H9 (cell line): ENCODE data around the gene KRT8. TPM values are rescaled to one million over a fixed set of nuclear protein-coding genes. Genes with fewer than 3 reads are reported as not detected.
A peak's percentile ranks its signal among the peaks of the same experiment; 100 is the strongest.

Experiments used
- DNase-seq: peaks from one replicate; pipeline ENCODE4 v3.0.0-alpha.2; 2017
- H2AFZ ChIP-seq: one replicate; pipeline ENCODE4 v1.6.1; 2013; ENCODE audit warnings: mild to moderate bottlenecking, low read length, control low read depth, moderate library complexity
- H2AK5ac ChIP-seq: 2 replicates; pipeline ENCODE4 v1.6.1; 2013; ENCODE audit warnings: low read length, control low read depth, mixed read lengths; ENCODE audit not compliant: insufficient read length
- H2BK120ac ChIP-seq: one replicate; pipeline ENCODE4 v1.6.1; 2013; ENCODE audit warnings: low read depth, mild to moderate bottlenecking, low read length, control low read depth, inconsistent platforms; ENCODE audit not compliant: poor library complexity, severe bottlenecking
- H2BK12ac ChIP-seq: 2 replicates; pipeline ENCODE4 v1.6.1; 2013; ENCODE audit warnings: low read length, control low read depth, mixed read lengths, low read depth; ENCODE audit not compliant: insufficient read length
- H2BK15ac ChIP-seq: 2 replicates; pipeline ENCODE4 v1.6.1; 2013; ENCODE audit warnings: low read depth, low read length, control low read depth
- H2BK20ac ChIP-seq: one replicate; pipeline ENCODE4 v1.6.1; 2013; ENCODE audit warnings: low read depth, mild to moderate bottlenecking, low read length, control low read depth, inconsistent platforms; ENCODE audit not compliant: poor library complexity, severe bottlenecking
- H2BK5ac ChIP-seq: 2 replicates; pipeline ENCODE4 v1.6.1; 2013; ENCODE audit warnings: low read length, control low read depth, mixed read lengths; ENCODE audit not compliant: insufficient read length
- H3K14ac ChIP-seq: 2 replicates; pipeline ENCODE4 v1.6.1; 2013; ENCODE audit warnings: low read length, control low read depth; ENCODE audit not compliant: insufficient read depth
- H3K18ac ChIP-seq: 2 replicates; pipeline ENCODE4 v1.6.1; 2013; ENCODE audit warnings: low read depth, mild to moderate bottlenecking, mixed read lengths, low read length, control low read depth; ENCODE audit not compliant: insufficient read length
- H3K23ac ChIP-seq: 2 replicates; pipeline ENCODE4 v1.6.1; 2013; ENCODE audit warnings: low read length, control low read depth, mixed read lengths, low read depth; ENCODE audit not compliant: insufficient read length
- H3K23me2 ChIP-seq: 2 replicates; pipeline ENCODE4 v1.6.1; 2013; ENCODE audit warnings: low read depth, mild to moderate bottlenecking, mixed read lengths, low read length, control low read depth; ENCODE audit not compliant: insufficient read length, poor library complexity, severe bottlenecking
- H3K27ac ChIP-seq: 2 replicates; pipeline ENCODE4 v1.5.1; 2013; ENCODE audit warnings: low read length, control low read depth, mixed read lengths, low read depth; ENCODE audit not compliant: insufficient read length
- H3K27me3 ChIP-seq: 2 replicates; pipeline ENCODE4 v1.6.1; 2013; ENCODE audit warnings: low read length, control low read depth, inconsistent platforms; ENCODE audit not compliant: insufficient read depth
- H3K4ac ChIP-seq: 2 replicates; pipeline ENCODE4 v1.6.1; 2013; ENCODE audit warnings: low read depth, mild to moderate bottlenecking, control low read depth, inconsistent platforms, low read length, moderate library complexity
- H3K4me1 ChIP-seq: 2 replicates; pipeline ENCODE4 v1.6.1; 2013; ENCODE audit warnings: low read length, control low read depth, inconsistent platforms; ENCODE audit not compliant: insufficient read depth
- H3K4me2 ChIP-seq: 2 replicates; pipeline ENCODE4 v1.6.1; 2013; ENCODE audit warnings: low read length, control low read depth, mixed read lengths; ENCODE audit not compliant: insufficient read length, insufficient read depth
- H3K56ac ChIP-seq: 2 replicates; pipeline ENCODE4 v1.6.1; 2013; ENCODE audit warnings: low read depth, mild to moderate bottlenecking, mixed read lengths, low read length, control low read depth; ENCODE audit not compliant: insufficient read length
- H3K79me1 ChIP-seq: 2 replicates; pipeline ENCODE4 v1.6.1; 2013; ENCODE audit warnings: low read depth, mild to moderate bottlenecking, moderate library complexity, low read length, control low read depth, inconsistent platforms; ENCODE audit not compliant: insufficient read depth, poor library complexity, severe bottlenecking
- H3K79me2 ChIP-seq: 2 replicates; pipeline ENCODE4 v1.6.1; 2013; ENCODE audit warnings: low read length, control low read depth, inconsistent platforms; ENCODE audit not compliant: insufficient read depth
- H3K9ac ChIP-seq: 2 replicates; pipeline ENCODE4 v1.6.1; 2013; ENCODE audit warnings: low read length, control low read depth, mixed read lengths; ENCODE audit not compliant: insufficient read length; ENCODE audit errors: extremely low read depth
- H3K9me3 ChIP-seq: one replicate; pipeline ENCODE4 v1.6.1; 2013; ENCODE audit warnings: low read depth, low read length, inconsistent platforms; ENCODE audit not compliant: control insufficient read depth
- H3T11ph ChIP-seq: one replicate; pipeline ENCODE4 v1.6.1; 2013; ENCODE audit warnings: mild to moderate bottlenecking, low read length, control low read depth, inconsistent platforms
- H4K20me1 ChIP-seq: one replicate; pipeline ENCODE4 v1.6.1; 2013; ENCODE audit not compliant: control insufficient read depth, insufficient read length, insufficient read depth
- H4K5ac ChIP-seq: 2 replicates; pipeline ENCODE4 v1.6.1; 2013; ENCODE audit warnings: low read depth, mild to moderate bottlenecking, mixed read lengths, low read length, control low read depth; ENCODE audit not compliant: insufficient read length
- H4K8ac ChIP-seq: replicated peaks from 2 replicates; pipeline ENCODE4 v1.6.1; 2013; ENCODE audit warnings: low read length, control low read depth, mixed read lengths, low read depth; ENCODE audit not compliant: insufficient read length
- H4K91ac ChIP-seq: 2 replicates; pipeline ENCODE4 v1.6.1; 2013; ENCODE audit warnings: low read depth, mild to moderate bottlenecking, moderate library complexity, mixed read lengths, low read length, control low read depth; ENCODE audit not compliant: insufficient read length
- H3K27ac Mint-ChIP-seq, 3 experiments: 2 replicates in 2 of 3; 3 replicates in 1 of 3; pipeline ENCODE4 v1.8.0; 2020 to 2021; ENCODE audit warnings: mixed read lengths in 3 of 3, mild to moderate bottlenecking in 1 of 3, moderate library complexity in 1 of 3
- H3K27me3 Mint-ChIP-seq: 2 replicates; pipeline ENCODE4 v1.8.0; 2021; ENCODE audit warnings: low read depth, mild to moderate bottlenecking, moderate library complexity, mixed read lengths
- H3K36me3 Mint-ChIP-seq, 3 experiments: 2 replicates in 2 of 3; 3 replicates in 1 of 3; pipeline ENCODE4 v1.8.0; 2020 to 2021; ENCODE audit warnings: low read depth in 3 of 3, mixed read lengths in 3 of 3; ENCODE audit not compliant: insufficient read depth in 1 of 3
- H3K4me1 Mint-ChIP-seq, 2 experiments: 2 replicates each; pipeline ENCODE4 v1.8.0; 2020; ENCODE audit warnings: mixed read lengths in 2 of 2
- H3K4me3 Mint-ChIP-seq, 2 experiments: 2 replicates in 1 of 2; 3 replicates in 1 of 2; pipeline ENCODE4 v1.8.0; 2020 to 2021; ENCODE audit warnings: mild to moderate bottlenecking in 2 of 2, mixed read lengths in 2 of 2, moderate library complexity in 1 of 2
- H3K9me3 Mint-ChIP-seq, 2 experiments: 2 replicates in 1 of 2; 3 replicates in 1 of 2; pipeline ENCODE4 v1.8.0; 2020; ENCODE audit warnings: mild to moderate bottlenecking in 2 of 2, mixed read lengths in 2 of 2, moderate library complexity in 1 of 2
- total RNA-seq: library from RNA; stranded (reverse); gene quantifications from 2 replicates; pipeline ENCODE4 v1.2.1, GENCODE V29; 2021
- TF ChIP-seq, protein P1 (sequence below): fragments of 200-600 bp; sonication (generic); conservative IDR thresholded peaks from 3 replicates; pipeline ENCODE4 v1.8.0; 2021; ENCODE audit warnings: antibody characterized with exemption, mild to moderate bottlenecking

Gene KRT8
- total RNA-seq, 1 experiment from 2014 or later = 244 TPM

- peaks cover 9% of the 10 kb centered on the region for H3K27me3 Mint-ChIP-seq
- H3K23ac ChIP-seq = no peak overlapping the region
- H2BK20ac ChIP-seq = no peak overlapping the region
- H2BK120ac ChIP-seq = no peak overlapping the region
- no peak overlapping the region for H2AK5ac ChIP-seq
- H3K18ac ChIP-seq = no peak overlapping the region
- H4K5ac ChIP-seq = no peak overlapping the region
- H2BK12ac ChIP-seq = no peak overlapping the region
- peaks cover 4% of the 10 kb centered on the region; the same call in 1 of the 2 replicates for H3K4me1 ChIP-seq
- peak overlapping the region in 2 of 3 experiments; percentile 47 to 88; a peak in 2 of 7 replicates for H3K27ac Mint-ChIP-seq
- no peaks in the 10 kb centered on the region for H3K9me3 ChIP-seq
- peak overlapping the region; percentile 6; the same call in 1 of the 2 replicates for H3K14ac ChIP-seq
- no peak overlapping the region for H3K9ac ChIP-seq
- no peaks in the 10 kb centered on the region for H3K79me1 ChIP-seq
- no peaks in the 10 kb centered on the region for H3K27me3 ChIP-seq
- H3T11ph ChIP-seq = no peak overlapping the region
- H4K8ac ChIP-seq = no peak overlapping the region
- no peak overlapping the region for H3K56ac ChIP-seq
- no peak overlapping the region for H3K4me2 ChIP-seq
- H3K4me3 Mint-ChIP-seq = no peak overlapping the region
- peak; percentile 39 for DNase-seq
- no peak overlapping the region for H3K4ac ChIP-seq
- H2BK5ac ChIP-seq = no peak overlapping the region
- TF ChIP-seq, protein P1, sequence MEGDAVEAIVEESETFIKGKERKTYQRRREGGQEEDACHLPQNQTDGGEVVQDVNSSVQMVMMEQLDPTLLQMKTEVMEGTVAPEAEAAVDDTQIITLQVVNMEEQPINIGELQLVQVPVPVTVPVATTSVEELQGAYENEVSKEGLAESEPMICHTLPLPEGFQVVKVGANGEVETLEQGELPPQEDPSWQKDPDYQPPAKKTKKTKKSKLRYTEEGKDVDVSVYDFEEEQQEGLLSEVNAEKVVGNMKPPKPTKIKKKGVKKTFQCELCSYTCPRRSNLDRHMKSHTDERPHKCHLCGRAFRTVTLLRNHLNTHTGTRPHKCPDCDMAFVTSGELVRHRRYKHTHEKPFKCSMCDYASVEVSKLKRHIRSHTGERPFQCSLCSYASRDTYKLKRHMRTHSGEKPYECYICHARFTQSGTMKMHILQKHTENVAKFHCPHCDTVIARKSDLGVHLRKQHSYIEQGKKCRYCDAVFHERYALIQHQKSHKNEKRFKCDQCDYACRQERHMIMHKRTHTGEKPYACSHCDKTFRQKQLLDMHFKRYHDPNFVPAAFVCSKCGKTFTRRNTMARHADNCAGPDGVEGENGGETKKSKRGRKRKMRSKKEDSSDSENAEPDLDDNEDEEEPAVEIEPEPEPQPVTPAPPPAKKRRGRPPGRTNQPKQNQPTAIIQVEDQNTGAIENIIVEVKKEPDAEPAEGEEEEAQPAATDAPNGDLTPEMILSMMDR = no peak
- H3K4me1 Mint-ChIP-seq = peaks cover 22 to 31% of the 10 kb centered on the region in 2 experiments
- no peaks in the 10 kb centered on the region for H4K20me1 ChIP-seq
- no peaks in the 10 kb centered on the region for H3K79me2 ChIP-seq
- H3K27ac ChIP-seq = no peak overlapping the region
- H3K9me3 Mint-ChIP-seq = no peaks in the 10 kb centered on the region
- no peaks in the 10 kb centered on the region for H3K36me3 Mint-ChIP-seq
- no peaks in the 10 kb centered on the region for H3K23me2 ChIP-seq
- no peak overlapping the region for H4K91ac ChIP-seq
- no peak overlapping the region for H2BK15ac ChIP-seq
- H2AFZ ChIP-seq = no peak overlapping the region
Observed at GRCh38 chr12:52920937-52921336, 16.1 kb upstream of the KRT8 start.
